Neural crest cell (in vitro differentiated cells): ENCODE measurements around the gene NLRP4. TPM values are rescaled to one million over a fixed set of nuclear protein-coding genes. Genes with fewer than 3 reads are reported as not detected.

Experiments used
- DNase-seq: peaks from one replicate; pipeline ENCODE4 v3.0.0; 2021; ENCODE audit warnings: low read depth, mixed read lengths, low spot score
- H3K27ac Mint-ChIP-seq: one replicate; pipeline ENCODE4 v1.8.0; 2021; ENCODE audit warnings: mild to moderate bottlenecking, mixed read lengths; ENCODE audit not compliant: unreplicated experiment
- H3K27me3 Mint-ChIP-seq: 2 replicates; pipeline ENCODE4 v1.8.0; 2021; ENCODE audit warnings: low read depth, mild to moderate bottlenecking, mixed read lengths
- H3K36me3 Mint-ChIP-seq: 2 replicates; pipeline ENCODE4 v1.8.0; 2021; ENCODE audit warnings: low read depth, mild to moderate bottlenecking, mixed read lengths
- H3K4me1 Mint-ChIP-seq: 2 replicates; pipeline ENCODE4 v1.8.0; 2021; ENCODE audit warnings: mixed read lengths
- H3K4me3 Mint-ChIP-seq: one replicate; pipeline ENCODE4 v1.8.0; 2021; ENCODE audit warnings: mild to moderate bottlenecking, mixed read lengths
- H3K9me3 Mint-ChIP-seq: 2 replicates; pipeline ENCODE4 v1.8.0; 2021; ENCODE audit warnings: mixed read lengths
- CTCF ChIP-seq: fragments of 200-600 bp; sonication (generic); conservative IDR thresholded peaks from 2 replicates; pipeline ENCODE4 v1.5.0; 2021; ENCODE audit warnings: antibody characterized with exemption, mild to moderate bottlenecking
- long read RNA-seq: library from polyadenylated mRNA; unstranded; transcript quantifications from one replicate; pipeline ENCODE4 v2.0.0, GENCODE V29; 2020
- total RNA-seq: library from RNA; stranded (reverse); gene quantifications from 2 replicates; pipeline ENCODE4 v1.2.1, GENCODE V29; 2021

The NLRP4 gene
- not detected in 2 replicates for total RNA-seq
- long read RNA-seq: 0 reads

- Mint-ChIP-seq H3K27ac (no peak within 1 kb of the TSS), H3K9me3 (peaks cover 17% of the 10 kb centered on the region), H3K27me3 (no peaks in the 10 kb centered on the region), H3K36me3 (peaks cover 4% of the 10 kb centered on the region), H3K4me3 (no peak within 1 kb of the TSS), H3K4me1 (no peaks in the 10 kb centered on the region)
- TF ChIP-seq CTCF: no peak
- DNase-seq: no peak
Observed at GRCh38 chr19:55836340-55836739, at the start of gene NLRP4. Gene NLRP4, plus strand, starts transcription at chr19:55836540. Its CDS starts 15,541 bp downstream, at chr19:55852081.

- no peaks in the 10 kb centered on the region for H3K4me1 Mint-ChIP-seq
- H3K27ac Mint-ChIP-seq: no peak overlapping the region
- peaks cover 9% of the 10 kb centered on the region for H3K36me3 Mint-ChIP-seq
- no peaks in the 10 kb centered on the region for H3K27me3 Mint-ChIP-seq
- TF ChIP-seq CTCF: no peak
- no peak for DNase-seq
- no peak overlapping the region for H3K4me3 Mint-ChIP-seq
- H3K9me3 Mint-ChIP-seq: peaks cover 27% of the 10 kb centered on the region
Observed at GRCh38 chr19:55795021-55795420, 41.3 kb upstream of the NLRP4 start.

- H3K27me3 Mint-ChIP-seq: no peaks in the 10 kb centered on the region
- no peak for TF ChIP-seq CTCF
- H3K36me3 Mint-ChIP-seq: peaks cover 20% of the 10 kb centered on the region
- no peaks in the 10 kb centered on the region for H3K4me1 Mint-ChIP-seq
- no peak overlapping the region for H3K27ac Mint-ChIP-seq
- peaks cover 41% of the 10 kb centered on the region for H3K9me3 Mint-ChIP-seq
- no peak overlapping the region for H3K4me3 Mint-ChIP-seq
- no peak for DNase-seq
Observed at GRCh38 chr19:55801416-55801815, 34.9 kb upstream of the NLRP4 start.

- TF ChIP-seq CTCF: no peak
- peaks cover 47% of the 10 kb centered on the region for H3K9me3 Mint-ChIP-seq
Observed at GRCh38 chr19:55802281-55802680, 34.1 kb upstream of the NLRP4 start.

GRCh38 chr19:55809381-55810058 is 26.8 kb upstream of the NLRP4 start:
- Mint-ChIP-seq H3K36me3 (peaks cover 11% of the 10 kb centered on the region), H3K4me1 (no peaks in the 10 kb centered on the region), H3K9me3 (peaks cover 38% of the 10 kb centered on the region), H3K27ac (no peak overlapping the region), H3K27me3 (no peaks in the 10 kb centered on the region), H3K4me3 (no peak overlapping the region)
- TF ChIP-seq CTCF: peak; percentile 38
- DNase-seq: no peak

More at GRCh38 chr19:55802281-55802680, 34.1 kb upstream of the NLRP4 start:
- Mint-ChIP-seq H3K27me3 (no peaks in the 10 kb centered on the region), H3K36me3 (peaks cover 18% of the 10 kb centered on the region), H3K4me3 (no peak overlapping the region), H3K4me1 (no peaks in the 10 kb centered on the region), H3K27ac (no peak overlapping the region)
- no peak for DNase-seq
